ENCODE results near the gene TRIM2. TPM values are rescaled to one million over a fixed set of nuclear protein-coding genes. Genes with fewer than 3 reads are reported as not detected.

TRIM2 gene
- polyA plus RNA-seq, 3 donors: 0.50 to 0.96 (median 0.76) TPM

DNA sequence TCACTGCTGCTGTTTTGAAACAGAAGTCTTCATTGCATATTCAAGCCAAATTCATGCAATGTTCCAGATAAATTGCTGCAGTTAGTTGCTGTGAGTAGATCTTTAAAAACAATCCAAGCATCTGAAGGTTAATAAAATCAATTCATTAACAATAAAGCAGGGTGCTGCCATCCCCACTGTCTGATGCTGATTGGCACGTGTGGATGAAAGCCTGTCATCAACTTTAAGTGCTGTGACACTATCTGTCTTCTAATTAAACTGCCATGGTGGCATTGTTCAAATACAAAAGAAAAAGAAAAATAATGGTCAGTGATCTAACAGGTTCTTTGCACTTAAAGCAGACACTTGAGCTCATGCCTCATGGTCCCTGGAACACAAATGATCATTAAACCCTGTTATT is 77.2 kb downstream of the TRIM2 start:
- H3K4me3 Mint-ChIP-seq: no peak overlapping the region
- intact Hi-C loops (cut with micrococcal nuclease): no loop called here
- TF ChIP-seq, protein P1, sequence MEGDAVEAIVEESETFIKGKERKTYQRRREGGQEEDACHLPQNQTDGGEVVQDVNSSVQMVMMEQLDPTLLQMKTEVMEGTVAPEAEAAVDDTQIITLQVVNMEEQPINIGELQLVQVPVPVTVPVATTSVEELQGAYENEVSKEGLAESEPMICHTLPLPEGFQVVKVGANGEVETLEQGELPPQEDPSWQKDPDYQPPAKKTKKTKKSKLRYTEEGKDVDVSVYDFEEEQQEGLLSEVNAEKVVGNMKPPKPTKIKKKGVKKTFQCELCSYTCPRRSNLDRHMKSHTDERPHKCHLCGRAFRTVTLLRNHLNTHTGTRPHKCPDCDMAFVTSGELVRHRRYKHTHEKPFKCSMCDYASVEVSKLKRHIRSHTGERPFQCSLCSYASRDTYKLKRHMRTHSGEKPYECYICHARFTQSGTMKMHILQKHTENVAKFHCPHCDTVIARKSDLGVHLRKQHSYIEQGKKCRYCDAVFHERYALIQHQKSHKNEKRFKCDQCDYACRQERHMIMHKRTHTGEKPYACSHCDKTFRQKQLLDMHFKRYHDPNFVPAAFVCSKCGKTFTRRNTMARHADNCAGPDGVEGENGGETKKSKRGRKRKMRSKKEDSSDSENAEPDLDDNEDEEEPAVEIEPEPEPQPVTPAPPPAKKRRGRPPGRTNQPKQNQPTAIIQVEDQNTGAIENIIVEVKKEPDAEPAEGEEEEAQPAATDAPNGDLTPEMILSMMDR (IDR thresholded peaks at IDR 0.05): no peak
- no peak for DNase-seq
- WGBS (ENCODE audit: insufficient coverage): no CpG with 5 or more reads among the region's 1 CpG
- Histone ChIP-seq H3K27me3 (ENCODE audit: control insufficient read depth in 2 of 2, insufficient read depth in 2 of 2, low read length in 2 of 2) (no peaks in the 10 kb centered on the region), H2AFZ (ENCODE audit: insufficient read depth, low read depth, low read length, poor library complexity, severe bottlenecking) (no peak overlapping the region), H3K9ac (ENCODE audit: insufficient read depth, low read length, poor library complexity, severe bottlenecking) (no peak overlapping the region), H3K4me2 (replicated peaks; ENCODE audit: extremely low read depth, low read length, poor library complexity, severe bottlenecking) (no peak overlapping the region), H3K4me1 (ENCODE audit: control insufficient read depth in 1 of 2, insufficient read depth in 2 of 2, low read length in 2 of 2) (no peaks in the 10 kb centered on the region), H3K4me3 (replicated peaks in 1 of 3; ENCODE audit: low read depth in 2 of 3, low read length in 3 of 3) (no peak overlapping the region), H3K27ac (ENCODE audit: low read depth in 1 of 2, low read length in 2 of 2) (no peak overlapping the region), H3K36me3 (replicated peaks in 1 of 2; ENCODE audit: control insufficient read depth in 1 of 2, insufficient read depth in 2 of 2, low read length in 2 of 2) (no peaks in the 10 kb centered on the region), H4K20me1 (ENCODE audit: insufficient read depth, low read length) (no peaks in the 10 kb centered on the region), H3K9me3 (replicated peaks in 1 of 2; ENCODE audit: control insufficient read depth in 1 of 2, insufficient read depth in 1 of 2, low read length in 2 of 2) (peaks cover 0 to 7% of the 10 kb centered on the region in 2 donors), H3K79me2 (ENCODE audit: insufficient read depth, low read length) (no peaks in the 10 kb centered on the region)
- H3K27me3 Mint-ChIP-seq (ENCODE audit: low read depth in 3 of 3): peaks cover 0 to 3% (median 0%) of the 10 kb centered on the region in 3 donors
- H3K36me3 Mint-ChIP-seq: no peaks in the 10 kb centered on the region
- no peak overlapping the region for H3K27ac Mint-ChIP-seq
- H3K4me1 Mint-ChIP-seq: peaks cover 7% of the 10 kb centered on the region
- H3K9me3 Mint-ChIP-seq: peaks cover 2 to 15% (median 13%) of the 10 kb centered on the region in 7 donors

DNA sequence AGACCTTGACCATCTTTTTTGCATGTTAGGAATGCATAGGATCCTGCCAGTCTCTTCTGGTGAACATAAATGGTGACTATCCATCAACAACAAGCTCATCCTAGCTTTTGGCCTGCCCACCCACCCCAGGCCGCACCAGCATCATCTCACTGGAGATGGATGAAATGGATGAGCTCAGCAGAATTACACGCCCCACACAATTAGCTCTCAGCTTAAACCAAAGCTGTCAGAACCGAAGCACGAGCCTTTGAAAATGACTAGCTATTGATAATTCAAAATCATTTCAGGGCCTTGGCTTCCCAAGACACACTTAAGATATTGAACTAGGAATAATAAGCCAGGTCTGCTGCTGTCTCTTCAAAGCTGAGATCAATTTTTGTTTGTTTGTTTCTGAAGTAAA is 77.8 kb downstream of the TRIM2 start:
- Mint-ChIP-seq H3K4me1 (peaks cover 5% of the 10 kb centered on the region), H3K27me3 (ENCODE audit: low read depth in 3 of 3) (peaks cover 0 to 3% (median 0%) of the 10 kb centered on the region in 3 donors), H3K9me3 (peaks cover 2 to 16% (median 13%) of the 10 kb centered on the region in 7 donors), H3K4me3 (no peak overlapping the region), H3K27ac (peak overlapping the region in 1 of 7 donors; percentile 9), H3K36me3 (no peaks in the 10 kb centered on the region)
- Histone ChIP-seq H3K27me3 (ENCODE audit: control insufficient read depth in 2 of 2, insufficient read depth in 2 of 2, low read length in 2 of 2) (no peaks in the 10 kb centered on the region), H2AFZ (ENCODE audit: insufficient read depth, low read depth, low read length, poor library complexity, severe bottlenecking) (no peak overlapping the region), H3K9ac (ENCODE audit: insufficient read depth, low read length, poor library complexity, severe bottlenecking) (no peak overlapping the region), H3K27ac (ENCODE audit: low read depth in 1 of 2, low read length in 2 of 2) (no peak overlapping the region), H3K4me3 (replicated peaks in 1 of 3; ENCODE audit: low read depth in 2 of 3, low read length in 3 of 3) (no peak overlapping the region), H3K9me3 (replicated peaks in 1 of 2; ENCODE audit: control insufficient read depth in 1 of 2, insufficient read depth in 1 of 2, low read length in 2 of 2) (peaks cover 0 to 7% of the 10 kb centered on the region in 2 donors), H3K4me1 (ENCODE audit: control insufficient read depth in 1 of 2, insufficient read depth in 2 of 2, low read length in 2 of 2) (no peaks in the 10 kb centered on the region), H3K36me3 (replicated peaks in 1 of 2; ENCODE audit: control insufficient read depth in 1 of 2, insufficient read depth in 2 of 2, low read length in 2 of 2) (no peaks in the 10 kb centered on the region), H4K20me1 (ENCODE audit: insufficient read depth, low read length) (no peaks in the 10 kb centered on the region), H3K79me2 (ENCODE audit: insufficient read depth, low read length) (no peaks in the 10 kb centered on the region), H3K4me2 (replicated peaks; ENCODE audit: extremely low read depth, low read length, poor library complexity, severe bottlenecking) (no peak overlapping the region)
- no peak for DNase-seq
- TF ChIP-seq, protein P1 (IDR thresholded peaks at IDR 0.05): no peak
- intact Hi-C loops (cut with micrococcal nuclease): no loop called here
- 100% methylated on average over 1 of the region's 4 CpGs for WGBS (ENCODE audit: insufficient coverage)

Measured in CD14-positive monocyte (primary cell).